HG03354 (cell line): Measurements from ENCODE around the gene KDM5B.
"Not testable (repeated sequence)": the region's sequence is repeated elsewhere in the genome, so short reads cannot be mapped to it uniquely, and the experiment has no call there.

ENCODE experiments used
- ATAC-seq: cut with Tn5 transposase; IDR thresholded peaks from one replicate; pipeline ENCODE4 v1.9.1; 2021; ENCODE audit warnings: mild to moderate bottlenecking; ENCODE audit not compliant: unreplicated experiment, poor library complexity, severe bottlenecking

KDM5B gene

DNA sequence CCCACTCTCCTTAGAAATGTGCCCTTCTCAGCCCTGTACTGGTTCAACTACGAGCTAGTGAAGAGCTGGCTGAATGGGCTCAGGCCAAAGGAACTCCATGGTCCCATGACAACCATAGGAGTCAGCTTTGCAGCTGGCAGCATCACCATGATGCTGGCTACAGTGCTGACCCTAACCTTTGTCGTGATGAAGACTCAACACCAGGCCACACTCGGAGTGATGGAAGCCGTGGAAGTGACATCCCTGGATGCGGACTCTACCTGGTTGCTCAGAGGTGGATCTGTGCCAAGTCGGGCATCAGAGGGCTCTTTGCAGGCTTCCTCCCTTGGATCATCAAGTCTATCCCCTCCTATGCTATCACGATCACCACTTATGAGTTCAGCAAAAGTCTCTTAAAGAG is 11.6 kb downstream of the KDM5B start:
- no peak for ATAC-seq

DNA sequence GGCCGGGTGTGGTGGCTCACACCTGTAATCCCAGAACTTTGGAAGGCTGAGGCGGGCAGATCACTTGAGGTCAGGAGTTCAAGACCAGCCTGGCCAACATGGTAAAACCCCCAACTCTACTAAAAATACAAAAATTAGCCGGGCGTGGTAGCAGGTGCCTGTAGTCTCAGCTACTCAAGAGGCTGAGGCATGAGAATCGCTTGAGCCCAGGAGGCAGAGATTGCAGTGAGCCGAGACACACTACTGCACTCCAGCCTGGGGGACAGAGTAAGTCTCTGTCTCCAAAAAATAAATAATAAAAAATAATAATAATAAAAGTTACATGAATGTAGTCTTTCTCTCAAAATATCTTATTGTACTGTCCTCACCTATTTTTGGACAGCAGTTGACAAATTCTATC is 13.3 kb downstream of the KDM5B start:
- not testable (repeated sequence) for ATAC-seq

DNA sequence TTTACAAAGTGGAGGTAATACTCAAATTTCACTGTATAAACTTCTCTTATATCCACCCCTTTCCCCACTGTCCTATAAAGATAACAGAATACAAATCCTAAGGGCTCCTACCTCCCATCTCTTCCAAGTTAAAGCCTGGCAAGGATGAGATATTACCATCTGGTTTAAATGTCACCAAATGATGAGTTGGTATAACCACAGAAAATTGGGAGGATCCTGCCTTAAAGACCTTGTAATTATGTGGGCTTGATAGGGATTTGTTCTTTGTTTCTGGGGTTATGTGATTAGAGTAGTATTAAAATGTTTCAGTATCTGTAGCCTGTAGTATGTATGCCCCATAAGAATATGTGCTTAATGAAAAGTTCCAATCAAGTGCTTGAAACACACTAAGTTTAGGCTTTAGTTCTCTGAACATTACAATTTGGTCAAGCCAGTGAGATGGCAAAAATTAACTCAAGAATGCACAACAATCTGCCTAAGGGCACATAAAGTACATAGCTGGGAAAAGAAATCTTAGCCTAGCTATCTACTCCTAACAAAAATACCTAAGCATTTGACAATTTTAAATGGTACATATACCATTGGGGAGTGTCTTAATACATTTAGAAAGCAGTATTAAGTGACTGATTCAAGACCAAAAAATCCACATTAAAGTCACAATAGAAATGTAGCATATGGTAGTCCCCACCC is 14.0 kb downstream of the KDM5B start:
- ATAC-seq: no peak

DNA sequence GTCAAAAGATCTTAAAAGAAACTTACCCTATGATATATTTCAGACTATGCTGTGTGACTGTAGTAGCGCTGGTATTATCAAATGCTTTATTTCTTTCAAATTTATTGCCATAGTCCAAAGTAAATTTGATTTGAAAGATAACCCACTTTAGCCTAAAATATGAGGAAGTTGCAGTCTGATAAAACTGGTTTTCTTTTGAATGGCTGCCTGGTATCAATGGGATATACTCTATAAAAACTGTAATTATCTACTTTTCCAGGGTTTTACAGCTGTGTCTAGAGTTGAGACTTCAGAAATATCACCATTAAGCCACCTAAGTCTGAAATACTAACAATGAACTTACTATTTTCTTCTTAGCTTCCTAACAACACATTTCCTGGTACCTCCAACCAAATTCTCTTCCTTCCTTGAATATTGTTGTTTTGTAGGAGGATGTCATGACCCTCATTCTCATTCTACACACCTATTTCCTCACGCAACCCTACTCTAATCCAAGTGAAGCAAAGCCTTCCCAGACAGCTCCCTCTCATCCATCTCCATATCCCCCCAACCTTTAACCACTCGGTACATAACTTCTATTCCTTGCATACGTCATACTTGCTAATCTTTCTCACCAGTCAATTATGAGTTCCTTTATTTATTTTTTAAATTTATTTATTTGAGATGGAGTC is 17.0 kb downstream of the KDM5B start:
- no peak for ATAC-seq

DNA sequence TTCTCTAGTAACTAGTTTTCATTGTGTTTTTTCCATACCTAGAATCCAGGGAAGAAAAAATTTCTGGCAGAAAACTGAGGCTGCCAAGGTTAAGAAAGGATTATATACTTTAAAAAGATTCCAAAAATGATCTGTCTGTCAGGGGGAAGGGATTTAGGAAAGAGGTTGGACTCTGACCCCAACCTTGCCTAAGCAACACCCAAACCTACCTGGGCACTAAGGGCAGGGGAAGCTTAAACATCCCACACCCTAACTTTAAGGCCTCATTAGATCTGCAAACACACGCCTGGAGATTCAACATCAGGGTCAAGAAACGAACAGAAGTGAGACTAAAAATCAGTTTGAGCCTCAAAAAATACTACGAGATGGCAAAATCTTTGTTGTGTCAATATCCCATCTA is 19.4 kb downstream of the KDM5B start:
- no peak for ATAC-seq

DNA sequence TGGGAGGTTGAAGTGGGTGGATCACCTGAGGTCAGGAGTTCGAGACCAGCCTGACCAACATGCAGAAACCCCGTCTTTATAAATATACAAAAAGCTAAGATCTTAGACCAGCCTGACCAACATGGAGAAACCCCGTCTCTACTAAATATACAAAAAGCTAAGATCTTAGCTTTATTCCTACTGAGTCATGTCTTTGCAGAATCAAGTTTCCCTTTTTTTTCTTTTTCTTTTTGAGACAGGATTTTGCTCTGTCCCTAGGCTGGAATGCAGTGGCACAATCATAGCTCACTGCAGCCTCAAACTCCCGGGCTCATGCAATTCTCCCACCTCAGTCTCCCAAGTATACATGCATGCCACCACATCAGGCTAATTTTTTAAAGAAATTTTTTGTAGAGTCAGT is 21.4 kb downstream of the KDM5B start:
- no peak for ATAC-seq

DNA sequence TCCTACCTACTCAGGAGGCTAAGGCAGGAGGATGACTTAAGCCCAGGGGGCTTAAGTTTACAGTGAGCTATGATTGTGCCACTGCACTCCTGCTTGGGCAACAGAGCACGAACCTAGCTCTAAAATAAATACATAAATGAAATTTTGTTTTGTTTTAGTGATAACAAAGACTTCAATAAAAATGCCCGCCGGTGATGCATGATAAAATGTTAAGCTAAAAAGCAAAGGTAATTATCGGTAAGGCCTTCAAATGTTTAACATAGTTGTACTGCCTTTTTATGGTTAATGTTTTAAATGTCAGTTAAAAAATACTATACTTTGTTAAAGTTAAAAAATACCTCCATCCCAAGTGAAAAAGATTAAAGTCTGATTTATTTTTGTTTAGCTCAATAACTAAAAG is 27.0 kb downstream of the KDM5B start:
- ATAC-seq: no peak

DNA sequence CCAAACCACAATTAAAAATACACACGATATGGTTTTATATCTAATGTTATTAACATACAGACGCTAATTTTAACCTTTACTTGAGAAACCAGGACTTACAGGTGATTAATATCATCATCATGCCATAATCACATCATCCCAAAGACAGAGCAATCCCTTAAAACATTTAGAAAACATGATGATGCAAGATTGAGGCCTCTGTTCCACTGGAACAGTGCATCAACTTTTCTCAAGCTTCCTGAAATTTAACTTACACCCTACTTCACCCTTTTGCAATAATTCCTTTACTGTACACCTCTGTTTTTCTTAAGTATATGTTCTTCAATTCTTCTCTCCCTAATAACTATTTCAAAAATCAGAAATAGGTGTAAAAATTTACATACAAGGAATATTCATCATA is 38.1 kb downstream of the KDM5B start:
- no peak for ATAC-seq

DNA sequence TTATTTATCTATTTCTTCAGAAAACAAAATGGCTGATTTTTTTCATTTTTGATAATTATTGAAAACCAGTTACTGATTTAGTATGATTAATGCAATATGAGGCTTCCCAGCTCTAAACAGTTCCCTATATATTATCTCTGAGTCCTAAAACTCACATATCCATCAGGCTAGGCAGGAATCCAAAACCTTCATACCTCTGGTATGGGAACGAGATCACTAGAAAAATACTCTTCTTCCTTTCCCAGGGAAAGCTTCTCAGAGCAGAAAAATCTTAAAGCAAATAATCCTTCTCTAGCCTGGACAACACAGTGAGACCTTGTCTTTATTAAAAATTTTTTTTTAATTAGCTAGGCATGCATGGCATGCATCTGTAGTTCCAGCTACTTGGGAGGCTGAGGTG is 42.5 kb downstream of the KDM5B start:
- no peak for ATAC-seq

DNA sequence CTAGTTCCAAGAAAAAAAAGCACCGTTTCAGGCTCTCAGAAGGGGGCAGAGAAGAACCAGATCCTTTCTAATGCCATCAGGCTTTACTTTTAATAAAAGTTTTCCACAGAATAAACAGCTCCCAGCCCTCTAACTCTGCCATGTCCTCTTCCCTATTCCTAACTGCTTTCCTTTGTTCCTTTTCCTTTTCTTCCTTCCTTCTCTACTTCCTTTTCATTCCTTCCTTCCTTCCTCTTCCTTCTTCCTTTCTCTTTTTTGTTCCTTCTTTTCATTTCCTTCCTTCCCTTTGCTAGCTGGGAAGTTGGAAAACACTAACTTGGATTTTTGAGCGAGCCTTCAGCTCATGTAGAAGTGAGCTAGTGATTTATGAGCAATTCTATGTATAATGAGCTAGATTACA is 46.2 kb downstream of the KDM5B start:
- ATAC-seq: no peak

DNA sequence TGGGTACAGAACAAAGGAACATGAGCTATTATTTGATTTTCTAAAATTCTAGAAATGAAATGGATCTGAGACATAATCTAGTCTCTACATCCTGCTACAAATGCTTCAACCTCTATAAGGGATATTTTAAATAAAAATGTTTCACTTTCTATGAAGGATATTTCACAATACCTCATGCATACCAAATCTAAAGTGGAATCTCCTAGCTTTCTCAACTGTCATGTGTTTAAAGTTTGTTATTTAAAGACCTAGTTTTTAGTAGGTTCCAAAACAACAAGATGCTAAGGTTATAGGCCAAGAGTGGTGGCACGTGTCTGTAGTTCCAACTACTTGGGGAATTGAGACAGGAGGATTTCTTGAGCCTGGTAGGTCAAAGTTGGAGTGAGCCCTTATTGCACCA is 47.6 kb downstream of the KDM5B start:
- no peak for ATAC-seq

DNA sequence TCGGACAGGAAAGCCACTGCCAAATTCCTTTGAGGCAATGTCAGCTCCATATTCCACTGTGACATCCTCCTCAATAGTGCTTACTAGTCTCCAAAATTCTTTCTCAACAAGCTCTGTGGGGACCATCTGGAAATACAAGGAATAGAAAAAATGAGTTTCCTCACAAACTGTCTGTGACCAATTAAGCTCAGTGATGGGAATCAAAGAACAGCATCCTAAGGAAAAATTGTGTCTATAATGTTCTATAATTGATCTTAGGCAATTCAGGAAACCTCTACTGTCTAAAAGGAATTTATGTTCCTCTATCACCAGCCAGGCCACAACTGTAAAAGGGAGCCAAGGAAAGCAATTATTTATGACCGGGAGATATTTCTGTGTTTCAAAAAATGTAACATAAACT is 51.8 kb downstream of the KDM5B start:
- ATAC-seq: no peak

DNA sequence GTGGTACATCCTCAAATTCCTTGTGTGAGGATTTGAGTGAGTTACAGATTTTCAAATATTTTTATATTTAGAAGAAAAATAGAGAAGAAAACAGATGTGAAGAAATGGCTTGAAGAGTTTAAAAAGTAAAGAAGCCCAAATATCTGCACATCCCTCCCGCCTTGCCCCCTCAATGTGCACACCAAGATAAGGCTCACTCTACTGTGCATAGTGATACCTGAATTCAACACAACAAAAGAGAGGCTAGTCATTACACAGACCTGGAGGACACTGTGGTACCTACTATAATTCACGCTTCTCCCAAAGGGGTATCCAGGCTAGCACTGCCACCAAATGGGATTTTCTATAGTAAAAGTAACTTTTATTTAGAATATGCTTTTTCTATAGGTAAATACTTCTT is 53.9 kb downstream of the KDM5B start:
- no peak for ATAC-seq

DNA sequence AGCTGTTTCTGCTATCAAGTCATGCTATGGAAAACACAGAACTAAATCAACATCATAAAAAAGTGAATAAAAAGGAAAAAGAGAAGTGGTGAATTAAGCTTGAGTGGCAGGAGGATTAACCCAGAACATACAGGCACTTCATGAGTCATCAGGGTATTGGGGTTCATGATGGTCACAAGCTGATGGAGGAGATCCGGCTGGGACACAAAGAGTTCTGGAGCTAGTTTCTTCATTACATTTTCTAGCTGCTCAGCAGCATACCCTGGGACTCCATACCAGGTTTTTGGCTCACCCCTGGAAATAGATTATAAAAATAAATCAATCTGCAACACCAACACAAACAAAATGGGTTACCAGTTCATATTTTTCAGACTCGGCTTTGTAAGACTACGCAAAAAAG is 55.4 kb downstream of the KDM5B start:
- no peak for ATAC-seq

DNA sequence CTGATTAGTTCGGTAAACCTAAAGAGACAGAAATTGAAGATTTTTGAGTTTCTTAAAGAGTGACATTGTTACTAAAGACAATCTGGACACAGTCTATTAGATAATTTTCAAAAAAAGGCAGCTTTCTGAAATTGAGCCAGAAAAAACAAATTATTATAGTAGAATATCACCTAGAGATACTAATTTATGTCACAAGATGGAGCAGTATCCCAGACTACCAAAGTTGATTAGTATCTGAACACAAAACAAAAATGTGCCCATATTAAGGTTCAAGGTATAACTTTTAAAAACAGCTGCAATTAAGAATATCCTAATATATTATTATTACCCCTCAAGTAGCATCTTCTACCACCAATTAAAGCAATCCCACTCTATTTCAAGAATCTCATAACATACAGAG is 57.5 kb downstream of the KDM5B start:
- ATAC-seq: no peak

DNA sequence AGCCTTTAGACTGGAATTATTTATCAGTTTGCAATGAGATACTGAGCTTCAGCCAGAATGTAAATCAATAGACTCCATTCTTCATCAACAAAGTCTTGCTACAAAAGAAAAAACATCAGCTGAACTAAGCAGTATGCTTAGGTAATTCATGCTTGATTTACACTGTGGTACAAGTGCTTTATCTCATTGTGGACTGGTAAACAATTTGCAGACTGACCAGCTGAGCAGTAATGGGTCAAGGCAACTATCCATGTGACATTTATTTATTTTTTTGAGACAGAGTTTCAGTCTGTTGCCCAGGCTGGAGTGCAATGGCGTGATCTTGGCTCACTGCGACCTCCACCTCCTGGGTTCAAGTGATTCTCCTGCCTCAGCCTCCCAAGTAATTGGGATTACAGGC is 58.2 kb downstream of the KDM5B start:
- no peak for ATAC-seq

DNA sequence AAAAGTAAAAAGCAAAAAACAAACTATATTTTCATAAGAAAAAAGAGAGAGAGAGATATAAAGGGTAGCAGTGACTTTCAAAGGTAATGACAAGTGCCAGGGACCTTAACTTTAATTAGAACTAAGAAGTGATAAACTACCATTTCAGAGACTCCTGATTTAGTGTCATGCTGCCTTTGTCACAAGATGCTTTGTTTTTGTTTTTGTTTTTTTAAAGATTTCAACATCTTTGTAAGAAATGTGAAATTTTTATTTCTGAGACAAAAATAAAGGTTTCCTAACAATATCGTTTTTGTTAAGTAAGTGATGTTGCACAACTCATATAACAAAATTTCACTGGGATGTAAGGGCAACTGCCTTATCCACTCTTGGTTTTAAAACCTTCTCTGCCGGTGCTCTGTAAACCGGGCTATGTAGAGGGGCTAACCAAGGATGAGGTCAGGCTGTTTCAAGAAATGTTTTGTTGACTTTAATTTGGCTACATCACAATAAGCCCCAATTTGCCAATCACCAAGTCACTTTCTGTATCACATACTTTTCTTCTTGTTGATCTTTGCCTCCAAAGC is 62.8 kb downstream of the KDM5B start:
- ATAC-seq: no peak

DNA sequence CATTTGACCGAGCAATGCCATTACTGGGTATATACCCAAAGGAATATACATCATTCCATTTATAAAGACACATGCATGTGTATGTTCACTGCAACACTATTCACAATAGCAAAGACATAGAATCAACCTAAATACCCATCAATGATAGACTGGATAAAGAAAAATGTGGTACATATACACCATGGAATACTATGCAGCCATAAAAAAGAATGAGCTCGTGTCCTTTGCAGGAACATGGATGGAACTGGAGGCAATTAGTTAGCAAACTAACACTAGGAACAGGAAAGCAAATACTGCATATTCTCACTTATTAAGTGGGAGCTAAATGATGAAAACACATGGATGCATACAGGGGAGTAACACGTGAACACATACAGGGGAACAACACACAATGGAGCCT is 63.5 kb downstream of the KDM5B start:
- not testable (repeated sequence) for ATAC-seq

DNA sequence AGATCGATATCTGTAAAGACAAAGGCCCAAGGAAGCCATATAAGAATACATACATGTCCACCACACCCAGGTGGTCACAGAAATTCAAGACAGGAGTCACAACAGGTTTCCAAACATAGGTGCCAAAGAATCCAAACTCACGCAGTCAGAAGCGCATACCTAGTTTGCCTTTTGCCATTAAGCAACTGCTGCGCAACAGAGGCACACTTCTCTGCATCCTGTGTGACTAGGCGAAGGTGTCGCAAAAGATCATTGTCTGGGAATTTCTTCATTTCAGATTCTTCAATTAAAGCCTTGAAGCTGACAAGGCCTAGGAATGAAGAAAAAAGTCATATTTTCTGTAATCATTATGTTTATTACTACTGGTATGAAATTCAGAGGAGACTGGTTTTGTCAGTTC is 65.7 kb downstream of the KDM5B start:
- no peak for ATAC-seq

DNA sequence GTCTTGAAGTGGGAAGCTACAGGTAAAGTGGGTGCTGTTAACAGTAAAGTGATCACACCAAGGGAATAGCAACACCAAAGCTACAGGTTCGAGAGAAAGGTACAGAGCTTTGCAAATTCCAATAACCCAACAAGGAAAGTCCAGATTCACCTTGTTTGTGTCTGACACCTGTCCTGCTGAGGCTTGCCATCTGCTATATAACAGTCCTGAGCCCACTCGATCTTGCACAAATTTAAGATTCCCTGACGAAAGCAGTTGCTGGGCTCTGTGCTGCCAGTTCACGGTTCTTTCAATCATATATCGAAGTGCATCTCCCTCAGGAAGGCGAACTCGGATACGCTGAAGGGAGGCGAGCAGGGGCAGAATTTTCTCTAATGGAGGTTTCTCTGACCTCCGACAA is 75.0 kb downstream of the KDM5B start:
- no peak for ATAC-seq

DNA sequence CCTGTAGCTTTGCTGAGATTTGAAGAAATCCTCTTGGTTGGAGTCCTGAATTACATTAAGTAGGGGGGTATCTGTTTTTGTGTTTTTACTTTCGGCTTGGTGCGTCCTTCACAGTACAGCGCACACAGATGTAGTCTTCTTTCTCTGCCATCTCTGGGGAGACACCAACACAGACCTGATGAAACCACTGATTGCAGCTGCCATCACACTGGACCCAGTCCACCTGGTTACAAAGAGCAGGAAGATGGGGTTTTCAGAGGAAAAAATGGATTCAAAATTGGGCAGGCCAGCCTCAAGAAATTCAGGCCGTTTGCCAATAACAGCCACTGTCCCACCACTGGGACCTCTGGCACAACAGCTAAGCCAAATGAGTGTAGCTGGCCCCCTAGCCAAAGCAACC is 79.3 kb downstream of the KDM5B start:
- no peak for ATAC-seq

DNA sequence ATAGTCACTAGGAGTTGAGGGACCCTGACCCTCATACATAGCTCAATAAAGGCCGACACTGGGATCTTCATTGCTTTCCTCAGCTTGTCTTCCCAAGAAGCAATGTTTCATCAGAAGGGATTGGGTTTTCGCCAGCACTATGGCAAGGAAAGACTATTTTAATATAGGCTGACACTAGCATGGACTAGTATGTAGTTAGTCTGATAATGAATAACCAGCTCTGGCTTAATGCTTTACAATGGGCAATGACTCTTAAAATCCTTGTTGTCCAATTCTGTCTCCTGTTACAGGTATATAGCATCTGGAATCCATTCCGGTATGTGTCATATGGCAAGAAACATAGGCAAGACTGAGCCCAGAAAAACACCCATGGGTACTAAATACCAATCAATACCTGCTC is 82.7 kb downstream of the KDM5B start:
- no peak for ATAC-seq
